NCI-H1092 (cell line): ENCODE data around the gene MYRF.

ENCODE experiments used
- DNase-seq: peaks from one replicate; lab custom pipeline; 2025; lab: John Stamatoyannopoulos, UW

Gene MYRF

GRCh38 chr11:61820174-61820573 lies 67.7 kb downstream of the MYRF start:
- no peak for DNase-seq

DNA sequence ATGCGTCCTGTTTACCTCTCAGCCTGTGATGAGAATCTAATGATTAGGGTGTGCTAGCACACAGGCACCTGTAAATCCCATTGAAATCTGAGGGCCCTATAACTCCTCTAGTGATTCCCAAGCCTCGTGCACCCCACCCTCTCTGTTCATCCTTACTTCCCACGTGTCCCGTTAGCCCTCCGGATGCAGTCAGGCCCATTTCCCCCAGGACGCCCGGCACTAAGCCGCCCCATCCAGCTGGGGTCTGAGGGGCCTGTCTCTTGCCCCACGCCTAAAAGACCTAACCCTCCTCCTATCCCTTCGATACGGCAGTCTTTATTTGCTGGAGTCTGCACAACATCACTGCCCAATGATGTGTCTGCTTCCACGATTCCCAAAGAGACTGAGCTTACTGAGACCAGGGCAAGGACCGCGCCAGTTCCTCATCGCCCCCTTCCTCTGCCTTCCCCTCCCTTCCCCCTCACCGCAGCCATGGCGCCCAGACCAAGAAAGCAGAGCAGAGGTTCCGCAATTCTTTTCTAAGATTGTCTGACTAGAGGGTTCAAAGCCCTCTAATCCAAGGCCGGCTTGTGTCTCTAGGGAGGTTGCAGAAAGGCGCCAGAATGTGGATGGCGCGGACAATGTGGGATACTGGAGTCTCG lies 74.6 kb downstream of the MYRF start:
- peak; percentile 67 for DNase-seq

DNA sequence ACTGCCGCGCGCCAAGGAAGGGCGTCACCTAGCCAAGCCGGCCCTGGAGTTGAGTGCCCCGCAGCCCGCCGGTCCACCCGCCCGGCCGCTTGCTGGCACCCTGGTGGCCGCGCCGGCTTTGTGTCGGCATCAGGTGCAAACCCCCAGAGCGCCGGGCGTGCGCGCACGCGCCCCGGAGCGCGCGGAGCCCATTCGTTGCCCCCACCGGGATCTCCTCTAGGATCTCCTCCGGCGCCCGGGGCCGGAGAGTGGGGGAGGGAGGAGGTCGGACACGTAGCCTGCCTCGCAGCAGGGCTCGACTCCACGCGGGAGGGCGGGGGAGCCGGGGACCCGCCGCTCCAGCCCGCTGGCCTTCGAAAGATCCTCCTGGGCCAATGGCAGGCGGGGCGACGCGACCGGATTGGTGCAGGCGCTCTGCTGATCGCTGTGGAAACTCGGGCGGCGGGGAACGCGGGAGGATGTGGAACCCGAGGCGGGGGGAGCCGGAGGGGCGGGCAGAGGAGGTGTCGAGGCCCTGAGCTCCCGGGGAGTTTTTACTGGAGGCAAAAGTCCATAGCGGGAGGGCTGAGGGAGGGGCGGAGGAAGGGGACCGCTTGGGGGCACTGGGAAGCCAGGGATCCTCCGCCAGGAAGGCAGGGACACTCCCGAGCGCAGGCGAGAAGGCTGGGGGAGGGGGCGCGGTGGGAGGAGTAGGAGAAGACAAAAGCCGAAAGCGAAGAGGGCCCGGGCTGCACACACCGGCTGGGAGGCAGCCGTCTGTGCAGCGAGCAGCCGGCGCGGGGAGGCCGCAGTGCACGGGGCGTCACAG lies 75.3 kb downstream of the MYRF start, which contains the start of gene FADS2:
TSS of gene FADS2 (plus strand) at position 730 of the 808 bp plus-strand sequence. CDS start 91 bp downstream, outside the sequence.
- peak; percentile 96 for DNase-seq

DNA sequence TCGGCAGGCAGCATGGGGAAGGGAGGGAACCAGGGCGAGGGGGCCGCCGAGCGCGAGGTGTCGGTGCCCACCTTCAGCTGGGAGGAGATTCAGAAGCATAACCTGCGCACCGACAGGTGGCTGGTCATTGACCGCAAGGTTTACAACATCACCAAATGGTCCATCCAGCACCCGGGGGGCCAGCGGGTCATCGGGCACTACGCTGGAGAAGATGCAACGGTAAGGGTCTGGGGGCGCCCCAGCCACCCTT lies 75.9 kb downstream of the MYRF start:
- DNase-seq, result no peak

DNA sequence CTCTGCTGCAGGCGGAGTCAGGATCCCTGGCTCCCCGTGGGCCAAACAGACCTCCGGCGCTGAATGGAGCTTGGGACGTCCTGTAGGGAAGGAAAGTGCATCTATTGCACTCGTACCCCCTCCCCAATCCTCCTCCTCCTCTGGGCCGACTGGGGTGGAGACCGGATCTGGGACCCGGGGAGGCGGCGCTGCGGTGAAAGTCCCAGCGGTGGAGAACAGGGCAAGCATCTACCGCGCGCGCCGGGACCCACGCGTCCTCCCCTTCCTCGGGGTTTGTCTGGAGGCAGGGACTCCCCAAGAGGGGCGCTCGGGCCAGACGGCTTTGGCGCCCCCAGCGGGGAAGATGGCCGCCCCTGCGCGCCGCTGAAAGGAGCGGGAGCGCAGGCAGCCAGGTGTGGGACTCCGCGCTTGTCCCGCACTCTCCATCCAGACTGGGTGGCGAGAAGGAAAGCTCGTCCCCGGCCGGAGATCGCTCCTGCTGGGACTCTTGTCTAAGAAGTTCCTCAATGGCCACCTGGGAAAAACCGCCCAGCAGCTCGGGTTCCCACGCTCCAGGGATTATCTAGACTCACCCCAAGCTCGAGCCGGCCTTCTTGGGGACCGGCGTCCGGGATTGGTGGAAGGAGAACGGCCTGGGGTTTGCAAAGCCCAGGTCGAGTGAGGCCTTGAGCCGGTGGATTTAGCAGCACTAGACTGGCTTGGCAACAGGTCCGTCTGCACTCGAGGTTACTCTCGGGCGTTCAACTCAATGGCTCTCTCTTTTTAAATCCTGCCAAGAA lies 76.4 kb downstream of the MYRF start:
- DNase-seq, result peak; percentile 42

DNA sequence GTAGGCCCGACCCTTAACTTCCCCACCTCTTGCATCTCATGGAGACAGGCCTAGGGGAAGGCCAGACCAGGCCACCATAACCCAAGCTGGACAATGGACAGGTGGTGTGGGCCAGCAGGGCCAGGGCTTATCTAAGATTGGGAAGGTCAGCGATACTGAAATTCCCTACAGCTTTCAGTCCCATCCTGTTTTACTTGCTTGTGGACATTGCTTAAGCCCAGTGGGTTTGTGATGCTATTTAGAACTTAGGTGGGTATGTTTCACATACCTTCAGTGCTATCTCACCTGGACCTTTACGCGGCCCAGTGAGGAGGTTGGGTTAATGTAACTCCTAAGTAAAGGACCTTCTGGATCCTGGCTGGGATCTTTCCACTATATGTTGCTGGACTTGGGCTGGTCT lies 77.4 kb downstream of the MYRF start:
- DNase-seq, result no peak

DNA sequence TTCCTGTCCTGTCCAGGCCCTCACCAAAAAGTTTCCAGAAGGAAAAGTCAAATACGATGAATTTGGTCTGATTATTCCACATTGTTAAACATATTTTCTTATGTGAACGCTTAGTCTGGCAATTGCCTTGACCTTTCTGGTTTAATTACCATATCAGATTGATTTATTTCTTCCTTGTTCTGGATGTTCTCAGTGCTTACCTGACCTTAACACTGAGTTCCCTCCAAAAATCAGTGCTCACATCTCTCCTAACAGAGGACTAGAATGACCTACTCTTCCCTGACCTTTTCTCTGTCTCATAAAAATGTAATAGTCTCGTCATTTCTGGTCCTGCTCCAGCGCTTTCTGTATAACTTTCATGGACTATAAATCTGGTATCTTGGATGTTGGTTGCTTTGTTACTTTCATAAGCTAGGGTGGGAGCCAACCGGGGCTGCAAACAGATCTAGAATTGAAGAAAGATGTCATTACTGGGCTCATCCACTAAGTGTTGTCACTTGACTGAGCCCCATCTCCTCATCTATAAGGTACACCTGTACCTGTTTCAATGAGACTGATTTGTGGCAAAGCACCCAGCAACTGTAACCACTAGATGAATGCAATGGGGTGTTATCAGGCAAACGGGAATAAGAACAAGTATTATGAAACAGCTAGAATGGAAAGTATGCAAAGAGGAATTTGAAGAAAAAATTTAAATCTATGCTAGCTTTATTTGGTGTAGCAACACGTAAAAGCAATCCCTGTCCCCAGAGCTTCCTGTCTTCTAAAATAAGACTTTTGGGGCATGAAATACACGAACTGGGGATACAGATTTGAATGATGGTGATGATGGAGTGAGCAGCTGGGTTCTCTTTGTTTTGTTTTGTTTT lies 78.0 kb downstream of the MYRF start:
- DNase-seq, result no peak

DNA sequence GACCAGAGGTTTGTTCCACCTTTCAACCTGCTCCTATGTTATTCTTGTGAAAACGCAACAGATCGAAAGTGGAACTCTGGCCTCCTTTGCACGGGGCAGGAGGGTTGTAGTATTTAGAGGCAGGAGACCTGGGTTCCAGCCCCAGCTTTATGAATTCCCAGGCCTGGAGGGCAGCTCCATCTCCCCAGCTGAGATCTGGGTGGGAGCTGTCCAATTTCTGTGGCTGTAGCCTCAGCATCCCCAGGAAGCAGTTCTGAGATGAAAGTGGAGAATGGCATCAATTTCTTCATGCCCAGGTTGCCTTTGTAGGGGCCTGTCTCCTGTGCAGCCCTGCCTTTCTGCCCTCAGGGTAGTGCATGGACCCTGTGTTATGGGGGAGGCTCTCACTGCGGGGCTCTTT lies 79.8 kb downstream of the MYRF start:
- no peak for DNase-seq

DNA sequence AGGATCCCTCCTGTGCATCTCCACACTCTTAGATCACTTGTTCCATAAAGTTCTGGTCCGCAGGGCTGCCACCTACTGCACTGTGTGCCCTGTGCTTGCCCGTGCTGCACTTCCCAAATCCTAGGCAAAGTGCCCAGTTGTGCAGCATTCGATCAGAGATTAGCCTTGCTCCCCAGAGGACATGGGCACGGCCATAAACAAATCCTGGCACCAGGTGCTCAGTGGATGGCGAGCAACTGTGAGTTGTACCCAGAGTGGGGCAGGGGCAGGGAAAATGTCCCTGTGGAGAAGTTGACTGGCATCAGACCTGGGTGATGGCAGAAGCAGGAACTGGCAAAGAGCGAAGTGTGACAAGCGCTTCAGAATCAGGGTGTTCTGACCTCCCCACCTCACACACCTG lies 80.3 kb downstream of the MYRF start:
- peak; percentile 13 for DNase-seq

DNA sequence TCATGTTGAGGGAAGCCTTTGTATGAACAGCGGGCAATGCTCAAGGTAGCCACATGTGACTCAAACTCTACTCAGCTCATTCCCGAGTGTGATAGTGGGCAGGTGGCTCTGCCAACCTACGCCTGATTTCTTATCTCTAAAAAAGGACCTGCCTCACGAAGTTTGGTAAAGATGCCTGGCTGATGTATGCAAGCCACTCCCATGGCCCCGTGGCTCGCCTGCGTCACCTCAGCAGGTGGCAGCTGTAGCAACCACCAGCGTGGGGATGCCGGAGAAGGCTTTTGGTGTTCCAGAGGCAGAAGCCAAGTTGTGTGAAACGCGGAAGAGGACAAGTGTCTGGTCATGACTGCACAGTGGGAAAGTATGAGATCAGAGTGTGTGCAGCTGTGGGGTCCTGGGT lies 81.0 kb downstream of the MYRF start:
- DNase-seq, result no peak

- DNase-seq, result no peak
Observed at GRCh38 chr11:61833926-61834277, 81.5 kb downstream of the MYRF start.

- DNase-seq, result peak; percentile 72
Observed at GRCh38 chr11:61834278-61835048, 82.0 kb downstream of the MYRF start.

DNA sequence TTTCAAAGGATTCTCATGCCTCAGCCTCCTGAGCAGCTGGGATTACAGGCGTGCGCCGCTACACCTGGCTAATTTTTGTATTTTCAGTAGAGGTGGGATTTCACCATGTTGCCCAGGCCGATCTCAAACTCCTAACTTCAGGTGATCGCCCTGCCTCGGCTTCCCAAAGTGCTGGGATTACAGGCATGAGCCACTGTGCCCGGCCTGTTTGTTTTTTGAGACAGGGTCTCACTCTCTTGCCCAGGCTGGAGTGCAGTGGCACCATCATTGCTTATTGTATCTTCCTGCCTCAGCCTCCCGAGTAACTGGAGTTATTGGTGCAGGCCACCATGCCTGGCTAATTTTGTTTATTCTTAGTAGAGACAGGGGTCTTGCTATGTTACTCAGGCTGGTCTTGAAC lies 83.8 kb downstream of the MYRF start:
- DNase-seq, result no peak

DNA sequence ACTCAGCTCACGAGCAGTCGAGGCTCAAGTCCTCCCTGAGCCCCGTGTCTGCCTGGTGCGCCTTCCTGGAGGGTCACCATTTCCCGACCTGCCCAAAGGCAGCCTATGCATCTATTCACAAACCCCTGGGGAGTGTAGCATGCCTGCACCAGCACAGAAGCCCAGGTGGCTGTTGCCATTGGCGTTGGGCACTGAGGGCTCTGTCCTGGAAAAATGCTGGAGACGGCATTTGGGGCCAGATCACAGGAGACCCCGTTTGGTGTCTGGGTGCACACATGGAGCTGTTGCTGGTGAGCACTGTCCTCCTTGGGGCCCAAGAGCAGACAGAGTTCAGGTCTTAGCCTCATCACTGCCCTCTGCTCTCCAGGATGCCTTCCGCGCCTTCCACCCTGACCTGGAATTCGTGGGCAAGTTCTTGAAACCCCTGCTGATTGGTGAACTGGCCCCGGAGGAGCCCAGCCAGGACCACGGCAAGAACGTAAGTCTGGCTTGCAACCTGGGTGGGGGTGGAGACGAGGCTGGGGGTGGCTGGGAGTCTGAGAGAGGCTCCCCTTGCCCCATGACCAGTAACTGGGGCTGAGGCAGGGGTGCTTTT lies 85.1 kb downstream of the MYRF start:
- no peak for DNase-seq
